IMR-90 (cell line): ENCODE measurements around the gene EXOC2.

ENCODE experiments used
- CHD1 ChIP-seq: IDR thresholded peaks from 2 replicates; pipeline ENCODE4 v1.6.1; 2012; ENCODE audit warnings: low read depth, low read length, improper control_type of control experiment
- CTCF ChIP-seq: conservative IDR thresholded peaks from 2 replicates; pipeline ENCODE4 v1.5.1; 2012; ENCODE audit warnings: mild to moderate bottlenecking, low read depth, low read length, improper control_type of control experiment

DNA sequence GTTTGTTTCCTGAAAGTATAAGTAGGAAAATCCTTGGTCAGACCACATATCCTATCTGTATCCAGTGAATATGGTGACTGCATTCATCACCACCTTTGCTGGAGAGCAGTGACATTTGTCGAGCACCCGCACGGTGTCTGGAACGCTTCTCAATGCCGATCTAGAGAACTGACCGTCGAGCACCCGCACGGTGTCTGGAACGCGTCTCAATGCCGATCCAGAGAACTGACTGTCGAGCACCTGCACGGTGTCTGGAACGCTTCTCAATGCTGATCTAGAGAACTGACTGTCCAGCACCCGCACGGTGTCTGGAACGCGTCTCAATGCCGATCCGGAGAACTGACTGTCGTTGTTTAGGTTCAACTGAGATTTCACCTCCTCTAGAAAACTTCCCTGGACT lies 103.8 kb downstream of the EXOC2 start:
- TF ChIP-seq CHD1, result no peak
- TF ChIP-seq CTCF, result no peak
